GM12878 (cell line): ENCODE results near the gene GPATCH2L. TPM values are rescaled to one million over a fixed set of nuclear protein-coding genes. Genes with fewer than 3 reads are reported as not detected.

Experiments used
- LARP7 ChIP-seq: fragments of 450-650 bp; IDR thresholded peaks from 2 replicates; pipeline ENCODE4 v1.6.1; 2017; ENCODE audit warnings: mild to moderate bottlenecking
- MXI1 ChIP-seq: fragments of 150-350 bp; IDR thresholded peaks from 2 replicates; pipeline ENCODE4 v1.6.1; 2011; ENCODE audit warnings: low read depth, mild to moderate bottlenecking, inconsistent platforms, low read length, improper control_type of control experiment
- SUPT20H ChIP-seq: IDR thresholded peaks from 2 replicates; pipeline ENCODE4 v1.6.1; 2011; ENCODE audit warnings: low read depth, mild to moderate bottlenecking, low read length, moderate library complexity, borderline replicate concordance; ENCODE audit not compliant: control insufficient read depth
- TCF3 ChIP-seq: IDR thresholded peaks from 2 replicates; pipeline ENCODE4 v1.6.1; 2012; ENCODE audit warnings: low read depth, mild to moderate bottlenecking, low read length, borderline replicate concordance; ENCODE audit not compliant: insufficient read depth
- ZSCAN29 ChIP-seq: fragments of 450-650 bp; IDR thresholded peaks from 2 replicates; pipeline ENCODE4 v1.6.1; 2017; ENCODE audit warnings: mild to moderate bottlenecking, moderate library complexity
- polyA plus RNA-seq, 11 experiments: library from polyadenylated mRNA; depleted of rRNA in 4 of 11; unstranded in 6 of 11; stranded (reverse) in 5 of 11; fragments of >200 nt; fragmentation: Nextera tagmentation in 4 of 11; fragmentation: Illumina TruSeq in 1 of 11; extraction: Ambion mirVana in 4 of 11; extraction: Trizol in 1 of 11; gene quantifications; 1 replicate in 1 of 11; 2 replicates in 10 of 11; pipeline versions ENCODE4 v1.2.1 to v1.2.3, GENCODE V29; 2011 to 2016; ENCODE audit warnings: inconsistent platforms in 2 of 11, missing spikeins in 2 of 11, low read depth in 1 of 11
- total RNA-seq, 4 experiments: library from RNA; depleted of rRNA in 3 of 4; stranded (reverse); fragments of >200 nt in 3 of 4; fragmentation: Illumina TruSeq in 1 of 4; extraction: Trizol in 1 of 4; gene quantifications; 2 replicates each; pipeline versions ENCODE4 v1.2.1 to v1.2.3, GENCODE V29; 2013 to 2021
- TF ChIP-seq, protein P1 (sequence below): fragments of 450-650 bp; IDR thresholded peaks from 2 replicates; pipeline ENCODE4 v1.6.1; 2017; ENCODE audit warnings: antibody characterized with exemption, mild to moderate bottlenecking, moderate library complexity
- TF ChIP-seq, protein P2 (sequence below), 3 experiments: IDR thresholded peaks in 2 of 3; conservative IDR thresholded peaks in 1 of 3; 2 replicates each; pipeline ENCODE4 v1.5.1; 2011; ENCODE audit warnings: low read depth in 3 of 3, low read length in 3 of 3, mild to moderate bottlenecking in 3 of 3, control low read depth in 2 of 3, moderate library complexity in 2 of 3, inconsistent platforms in 1 of 3, mixed read lengths in 1 of 3; ENCODE audit not compliant: control insufficient read depth in 2 of 3, insufficient read depth in 1 of 3; ENCODE audit errors: extremely low read depth in 1 of 3
- TF ChIP-seq, protein P3 (sequence below): IDR thresholded peaks from 2 replicates; pipeline ENCODE4 v1.6.1; 2012; ENCODE audit warnings: improper control_type of control experiment, low read depth, low read length; ENCODE audit not compliant: insufficient replicate concordance
- TF ChIP-seq, protein P4 (sequence below): fragments of 450-650 bp; conservative IDR thresholded peaks from 2 replicates; pipeline ENCODE4 v1.6.1; 2017; ENCODE audit warnings: mild to moderate bottlenecking, moderate library complexity
- TF ChIP-seq, protein P5 (sequence below): fragments of 450-650 bp; IDR thresholded peaks from 2 replicates; pipeline ENCODE4 v1.6.1; 2014; ENCODE audit warnings: mild to moderate bottlenecking
- TF ChIP-seq, protein P6 (sequence below): IDR thresholded peaks from 2 replicates; pipeline ENCODE4 v1.6.1; 2011; ENCODE audit warnings: mild to moderate bottlenecking, low read depth, low read length, moderate library complexity; ENCODE audit not compliant: insufficient replicate concordance
- TF ChIP-seq, protein P7 (sequence below): IDR thresholded peaks from 2 replicates; pipeline ENCODE4 v1.6.1; 2011; ENCODE audit warnings: low read depth, low read length, improper control_type of control experiment, borderline replicate concordance

The GPATCH2L gene
- total and polyA plus RNA-seq, 10 of the 15 experiments (the other 5 are each of a cell fraction or from before 2014, with no cell fraction given) = 9.1 to 50.9 (median 24.4) TPM

DNA sequence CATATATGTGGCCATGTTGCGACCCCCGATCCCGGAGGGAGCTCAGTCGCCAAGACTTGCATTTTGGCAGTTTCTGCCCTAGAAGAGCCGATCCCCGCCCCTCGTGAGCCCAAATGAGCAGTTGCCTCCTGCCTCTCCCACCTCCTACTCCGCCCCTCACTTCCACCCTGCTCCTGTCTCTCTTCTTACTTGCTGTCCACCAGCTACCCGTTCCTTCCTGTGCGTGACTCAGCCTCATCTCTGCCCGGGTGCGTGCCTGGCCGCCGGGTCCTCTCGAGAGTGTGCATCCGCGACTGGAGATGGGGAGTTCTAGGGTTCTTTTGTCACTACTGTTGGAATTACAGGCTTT lies 585 bp downstream of the GPATCH2L start (continued):
- TF ChIP-seq, protein P1, sequence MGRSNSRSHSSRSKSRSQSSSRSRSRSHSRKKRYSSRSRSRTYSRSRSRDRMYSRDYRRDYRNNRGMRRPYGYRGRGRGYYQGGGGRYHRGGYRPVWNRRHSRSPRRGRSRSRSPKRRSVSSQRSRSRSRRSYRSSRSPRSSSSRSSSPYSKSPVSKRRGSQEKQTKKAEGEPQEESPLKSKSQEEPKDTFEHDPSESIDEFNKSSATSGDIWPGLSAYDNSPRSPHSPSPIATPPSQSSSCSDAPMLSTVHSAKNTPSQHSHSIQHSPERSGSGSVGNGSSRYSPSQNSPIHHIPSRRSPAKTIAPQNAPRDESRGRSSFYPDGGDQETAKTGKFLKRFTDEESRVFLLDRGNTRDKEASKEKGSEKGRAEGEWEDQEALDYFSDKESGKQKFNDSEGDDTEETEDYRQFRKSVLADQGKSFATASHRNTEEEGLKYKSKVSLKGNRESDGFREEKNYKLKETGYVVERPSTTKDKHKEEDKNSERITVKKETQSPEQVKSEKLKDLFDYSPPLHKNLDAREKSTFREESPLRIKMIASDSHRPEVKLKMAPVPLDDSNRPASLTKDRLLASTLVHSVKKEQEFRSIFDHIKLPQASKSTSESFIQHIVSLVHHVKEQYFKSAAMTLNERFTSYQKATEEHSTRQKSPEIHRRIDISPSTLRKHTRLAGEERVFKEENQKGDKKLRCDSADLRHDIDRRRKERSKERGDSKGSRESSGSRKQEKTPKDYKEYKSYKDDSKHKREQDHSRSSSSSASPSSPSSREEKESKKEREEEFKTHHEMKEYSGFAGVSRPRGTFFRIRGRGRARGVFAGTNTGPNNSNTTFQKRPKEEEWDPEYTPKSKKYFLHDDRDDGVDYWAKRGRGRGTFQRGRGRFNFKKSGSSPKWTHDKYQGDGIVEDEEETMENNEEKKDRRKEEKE = no peak
- TF ChIP-seq, protein P2, sequence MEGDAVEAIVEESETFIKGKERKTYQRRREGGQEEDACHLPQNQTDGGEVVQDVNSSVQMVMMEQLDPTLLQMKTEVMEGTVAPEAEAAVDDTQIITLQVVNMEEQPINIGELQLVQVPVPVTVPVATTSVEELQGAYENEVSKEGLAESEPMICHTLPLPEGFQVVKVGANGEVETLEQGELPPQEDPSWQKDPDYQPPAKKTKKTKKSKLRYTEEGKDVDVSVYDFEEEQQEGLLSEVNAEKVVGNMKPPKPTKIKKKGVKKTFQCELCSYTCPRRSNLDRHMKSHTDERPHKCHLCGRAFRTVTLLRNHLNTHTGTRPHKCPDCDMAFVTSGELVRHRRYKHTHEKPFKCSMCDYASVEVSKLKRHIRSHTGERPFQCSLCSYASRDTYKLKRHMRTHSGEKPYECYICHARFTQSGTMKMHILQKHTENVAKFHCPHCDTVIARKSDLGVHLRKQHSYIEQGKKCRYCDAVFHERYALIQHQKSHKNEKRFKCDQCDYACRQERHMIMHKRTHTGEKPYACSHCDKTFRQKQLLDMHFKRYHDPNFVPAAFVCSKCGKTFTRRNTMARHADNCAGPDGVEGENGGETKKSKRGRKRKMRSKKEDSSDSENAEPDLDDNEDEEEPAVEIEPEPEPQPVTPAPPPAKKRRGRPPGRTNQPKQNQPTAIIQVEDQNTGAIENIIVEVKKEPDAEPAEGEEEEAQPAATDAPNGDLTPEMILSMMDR (IDR thresholded peaks at IDR 0.05 in 2 of 3, conservative IDR thresholded peaks at IDR 0.05 in 1 of 3; ENCODE audit: control insufficient read depth in 2 of 3, extremely low read depth in 1 of 3, insufficient read depth in 1 of 3, low read depth in 3 of 3, low read length in 3 of 3) = no peak
- TF ChIP-seq LARP7 (no peak), SUPT20H (no peak), MXI1 (peak; percentile 63), ZSCAN29 (no peak), TCF3 (no peak)
- TF ChIP-seq, protein P3, sequence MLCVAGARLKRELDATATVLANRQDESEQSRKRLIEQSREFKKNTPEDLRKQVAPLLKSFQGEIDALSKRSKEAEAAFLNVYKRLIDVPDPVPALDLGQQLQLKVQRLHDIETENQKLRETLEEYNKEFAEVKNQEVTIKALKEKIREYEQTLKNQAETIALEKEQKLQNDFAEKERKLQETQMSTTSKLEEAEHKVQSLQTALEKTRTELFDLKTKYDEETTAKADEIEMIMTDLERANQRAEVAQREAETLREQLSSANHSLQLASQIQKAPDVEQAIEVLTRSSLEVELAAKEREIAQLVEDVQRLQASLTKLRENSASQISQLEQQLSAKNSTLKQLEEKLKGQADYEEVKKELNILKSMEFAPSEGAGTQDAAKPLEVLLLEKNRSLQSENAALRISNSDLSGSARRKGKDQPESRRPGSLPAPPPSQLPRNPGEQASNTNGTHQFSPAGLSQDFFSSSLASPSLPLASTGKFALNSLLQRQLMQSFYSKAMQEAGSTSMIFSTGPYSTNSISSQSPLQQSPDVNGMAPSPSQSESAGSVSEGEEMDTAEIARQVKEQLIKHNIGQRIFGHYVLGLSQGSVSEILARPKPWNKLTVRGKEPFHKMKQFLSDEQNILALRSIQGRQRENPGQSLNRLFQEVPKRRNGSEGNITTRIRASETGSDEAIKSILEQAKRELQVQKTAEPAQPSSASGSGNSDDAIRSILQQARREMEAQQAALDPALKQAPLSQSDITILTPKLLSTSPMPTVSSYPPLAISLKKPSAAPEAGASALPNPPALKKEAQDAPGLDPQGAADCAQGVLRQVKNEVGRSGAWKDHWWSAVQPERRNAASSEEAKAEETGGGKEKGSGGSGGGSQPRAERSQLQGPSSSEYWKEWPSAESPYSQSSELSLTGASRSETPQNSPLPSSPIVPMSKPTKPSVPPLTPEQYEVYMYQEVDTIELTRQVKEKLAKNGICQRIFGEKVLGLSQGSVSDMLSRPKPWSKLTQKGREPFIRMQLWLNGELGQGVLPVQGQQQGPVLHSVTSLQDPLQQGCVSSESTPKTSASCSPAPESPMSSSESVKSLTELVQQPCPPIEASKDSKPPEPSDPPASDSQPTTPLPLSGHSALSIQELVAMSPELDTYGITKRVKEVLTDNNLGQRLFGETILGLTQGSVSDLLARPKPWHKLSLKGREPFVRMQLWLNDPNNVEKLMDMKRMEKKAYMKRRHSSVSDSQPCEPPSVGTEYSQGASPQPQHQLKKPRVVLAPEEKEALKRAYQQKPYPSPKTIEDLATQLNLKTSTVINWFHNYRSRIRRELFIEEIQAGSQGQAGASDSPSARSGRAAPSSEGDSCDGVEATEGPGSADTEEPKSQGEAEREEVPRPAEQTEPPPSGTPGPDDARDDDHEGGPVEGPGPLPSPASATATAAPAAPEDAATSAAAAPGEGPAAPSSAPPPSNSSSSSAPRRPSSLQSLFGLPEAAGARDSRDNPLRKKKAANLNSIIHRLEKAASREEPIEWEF = no peak
- TF ChIP-seq, protein P4, sequence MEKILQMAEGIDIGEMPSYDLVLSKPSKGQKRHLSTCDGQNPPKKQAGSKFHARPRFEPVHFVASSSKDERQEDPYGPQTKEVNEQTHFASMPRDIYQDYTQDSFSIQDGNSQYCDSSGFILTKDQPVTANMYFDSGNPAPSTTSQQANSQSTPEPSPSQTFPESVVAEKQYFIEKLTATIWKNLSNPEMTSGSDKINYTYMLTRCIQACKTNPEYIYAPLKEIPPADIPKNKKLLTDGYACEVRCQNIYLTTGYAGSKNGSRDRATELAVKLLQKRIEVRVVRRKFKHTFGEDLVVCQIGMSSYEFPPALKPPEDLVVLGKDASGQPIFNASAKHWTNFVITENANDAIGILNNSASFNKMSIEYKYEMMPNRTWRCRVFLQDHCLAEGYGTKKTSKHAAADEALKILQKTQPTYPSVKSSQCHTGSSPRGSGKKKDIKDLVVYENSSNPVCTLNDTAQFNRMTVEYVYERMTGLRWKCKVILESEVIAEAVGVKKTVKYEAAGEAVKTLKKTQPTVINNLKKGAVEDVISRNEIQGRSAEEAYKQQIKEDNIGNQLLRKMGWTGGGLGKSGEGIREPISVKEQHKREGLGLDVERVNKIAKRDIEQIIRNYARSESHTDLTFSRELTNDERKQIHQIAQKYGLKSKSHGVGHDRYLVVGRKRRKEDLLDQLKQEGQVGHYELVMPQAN = 0 out of 2 replicates have a peak, but pooled peaks have one; percentile 65
- TF ChIP-seq, protein P5, sequence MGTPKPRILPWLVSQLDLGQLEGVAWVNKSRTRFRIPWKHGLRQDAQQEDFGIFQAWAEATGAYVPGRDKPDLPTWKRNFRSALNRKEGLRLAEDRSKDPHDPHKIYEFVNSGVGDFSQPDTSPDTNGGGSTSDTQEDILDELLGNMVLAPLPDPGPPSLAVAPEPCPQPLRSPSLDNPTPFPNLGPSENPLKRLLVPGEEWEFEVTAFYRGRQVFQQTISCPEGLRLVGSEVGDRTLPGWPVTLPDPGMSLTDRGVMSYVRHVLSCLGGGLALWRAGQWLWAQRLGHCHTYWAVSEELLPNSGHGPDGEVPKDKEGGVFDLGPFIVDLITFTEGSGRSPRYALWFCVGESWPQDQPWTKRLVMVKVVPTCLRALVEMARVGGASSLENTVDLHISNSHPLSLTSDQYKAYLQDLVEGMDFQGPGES = no peak
- TF ChIP-seq, protein P6, sequence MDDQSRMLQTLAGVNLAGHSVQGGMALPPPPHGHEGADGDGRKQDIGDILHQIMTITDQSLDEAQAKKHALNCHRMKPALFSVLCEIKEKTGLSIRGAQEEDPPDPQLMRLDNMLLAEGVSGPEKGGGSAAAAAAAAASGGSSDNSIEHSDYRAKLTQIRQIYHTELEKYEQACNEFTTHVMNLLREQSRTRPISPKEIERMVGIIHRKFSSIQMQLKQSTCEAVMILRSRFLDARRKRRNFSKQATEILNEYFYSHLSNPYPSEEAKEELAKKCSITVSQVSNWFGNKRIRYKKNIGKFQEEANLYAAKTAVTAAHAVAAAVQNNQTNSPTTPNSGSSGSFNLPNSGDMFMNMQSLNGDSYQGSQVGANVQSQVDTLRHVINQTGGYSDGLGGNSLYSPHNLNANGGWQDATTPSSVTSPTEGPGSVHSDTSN = no peak
- TF ChIP-seq, protein P7, sequence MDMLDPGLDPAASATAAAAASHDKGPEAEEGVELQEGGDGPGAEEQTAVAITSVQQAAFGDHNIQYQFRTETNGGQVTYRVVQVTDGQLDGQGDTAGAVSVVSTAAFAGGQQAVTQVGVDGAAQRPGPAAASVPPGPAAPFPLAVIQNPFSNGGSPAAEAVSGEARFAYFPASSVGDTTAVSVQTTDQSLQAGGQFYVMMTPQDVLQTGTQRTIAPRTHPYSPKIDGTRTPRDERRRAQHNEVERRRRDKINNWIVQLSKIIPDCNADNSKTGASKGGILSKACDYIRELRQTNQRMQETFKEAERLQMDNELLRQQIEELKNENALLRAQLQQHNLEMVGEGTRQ = no peak
